Central memory CD8-positive, alpha-beta T cell (primary cell): Measurements from ENCODE around the gene UPB1.

ENCODE experiments used
- ATAC-seq: fragments of 150-1000 bp; cut with Tn5 transposase; replicated peaks from 2 replicates; pipeline ENCODE4 v1.10.0; 2022; ENCODE audit warnings: mild to moderate bottlenecking, moderate FRiP score, moderate number of reproducible peaks; ENCODE audit not compliant: poor library complexity, severe bottlenecking; ENCODE audit errors: extremely low read depth
- DNase-seq, 2 donors: peaks; one replicate each; pipeline ENCODE4 v3.0.0; 2021; ENCODE audit warnings: low spot score in 2 of 2
- H3K27ac Mint-ChIP-seq: one replicate; pipeline ENCODE4 v1.8.0; 2022; ENCODE audit warnings: low read depth, mild to moderate bottlenecking, moderate library complexity, mixed read lengths
- H3K27me3 Mint-ChIP-seq: one replicate; pipeline ENCODE4 v1.8.0; 2022; ENCODE audit warnings: mixed read lengths
- H3K36me3 Mint-ChIP-seq: one replicate; pipeline ENCODE4 v1.8.0; 2022; ENCODE audit warnings: mild to moderate bottlenecking, moderate library complexity, mixed read lengths; ENCODE audit not compliant: insufficient read depth
- H3K4me1 Mint-ChIP-seq: one replicate; pipeline ENCODE4 v1.8.0; 2022; ENCODE audit warnings: mixed read lengths
- H3K4me3 Mint-ChIP-seq: one replicate; pipeline ENCODE4 v1.8.0; 2022; ENCODE audit warnings: mild to moderate bottlenecking, moderate library complexity, mixed read lengths
- H3K9me3 Mint-ChIP-seq: one replicate; pipeline ENCODE4 v1.8.0; 2022; ENCODE audit warnings: mixed read lengths

The UPB1 gene

GRCh38 chr22:24513378-24514240 lies 18.5 kb downstream of the UPB1 start:
- Mint-ChIP-seq H3K36me3 (peaks cover 2% of the 10 kb centered on the region), H3K27ac (no peak overlapping the region), H3K27me3 (no peaks in the 10 kb centered on the region), H3K9me3 (no peaks in the 10 kb centered on the region), H3K4me1 (no peaks in the 10 kb centered on the region), H3K4me3 (no peak overlapping the region)
- no peak for ATAC-seq
- DNase-seq = no peak

DNA sequence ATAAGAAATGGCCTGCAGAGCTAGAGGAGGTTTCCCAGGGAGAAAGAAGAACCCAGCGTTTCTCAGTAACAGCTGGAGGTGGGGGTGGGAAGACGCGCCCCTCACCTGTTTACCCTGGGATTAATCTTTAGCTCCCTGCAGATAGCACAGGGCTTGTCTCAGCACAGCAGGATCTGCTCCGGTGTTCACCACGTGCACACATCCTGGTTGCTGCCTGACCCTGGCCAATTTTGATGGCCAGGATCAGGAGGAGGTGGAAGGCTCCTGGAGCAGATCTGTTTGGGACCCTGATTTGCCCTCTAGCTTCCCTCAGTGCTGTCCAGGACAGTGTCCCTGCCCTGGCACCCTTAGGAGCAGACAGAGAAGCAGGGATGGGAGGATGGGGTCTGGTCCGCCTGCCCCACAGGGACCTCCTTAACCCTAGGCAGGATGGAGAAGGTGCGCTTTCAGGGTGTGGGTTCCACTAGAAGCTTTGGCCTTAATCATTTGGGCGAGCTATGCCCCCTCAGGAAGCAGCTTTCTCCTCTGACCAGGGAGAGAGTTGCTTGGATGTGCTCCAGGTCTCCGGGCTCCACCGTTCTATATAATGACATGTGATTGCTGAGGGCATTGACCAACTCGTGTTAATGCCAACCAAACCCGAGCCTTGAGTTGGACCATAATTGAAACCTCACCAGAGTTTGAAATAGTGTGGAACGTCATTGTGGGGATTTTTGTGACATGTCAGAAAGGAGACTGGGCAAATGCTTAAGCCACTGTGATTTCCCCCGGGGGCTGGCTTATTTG lies 19.3 kb downstream of the UPB1 start:
- ATAC-seq (no peak), DNase-seq (no peak)
- Mint-ChIP-seq H3K27ac (no peak overlapping the region), H3K9me3 (no peaks in the 10 kb centered on the region), H3K4me1 (no peaks in the 10 kb centered on the region), H3K27me3 (no peaks in the 10 kb centered on the region), H3K36me3 (peaks cover 2% of the 10 kb centered on the region), H3K4me3 (no peak overlapping the region)

GRCh38 chr22:24515027-24515338 lies 19.9 kb downstream of the UPB1 start:
- Mint-ChIP-seq H3K9me3 (no peaks in the 10 kb centered on the region), H3K27me3 (no peaks in the 10 kb centered on the region), H3K4me3 (no peak overlapping the region), H3K36me3 (peaks cover 2% of the 10 kb centered on the region), H3K27ac (no peak overlapping the region), H3K4me1 (no peaks in the 10 kb centered on the region)
- no peak for ATAC-seq
- DNase-seq = no peak

GRCh38 chr22:24516301-24516737 lies 21.2 kb downstream of the UPB1 start:
- ATAC-seq = no peak
- H3K36me3 Mint-ChIP-seq = peaks cover 2% of the 10 kb centered on the region
- no peaks in the 10 kb centered on the region for H3K27me3 Mint-ChIP-seq
- no peak overlapping the region for H3K27ac Mint-ChIP-seq
- no peak for DNase-seq
- H3K9me3 Mint-ChIP-seq = no peaks in the 10 kb centered on the region
- no peaks in the 10 kb centered on the region for H3K4me1 Mint-ChIP-seq
- no peak overlapping the region for H3K4me3 Mint-ChIP-seq

- H3K36me3 Mint-ChIP-seq = peaks cover 2% of the 10 kb centered on the region
- ATAC-seq = no peak
- H3K4me1 Mint-ChIP-seq = no peaks in the 10 kb centered on the region
- no peak for DNase-seq
- no peaks in the 10 kb centered on the region for H3K27me3 Mint-ChIP-seq
- no peaks in the 10 kb centered on the region for H3K9me3 Mint-ChIP-seq
- no peak overlapping the region for H3K4me3 Mint-ChIP-seq
- H3K27ac Mint-ChIP-seq = no peak overlapping the region
Measured at GRCh38 chr22:24517446-24517845, 22.3 kb downstream of the UPB1 start.

DNA sequence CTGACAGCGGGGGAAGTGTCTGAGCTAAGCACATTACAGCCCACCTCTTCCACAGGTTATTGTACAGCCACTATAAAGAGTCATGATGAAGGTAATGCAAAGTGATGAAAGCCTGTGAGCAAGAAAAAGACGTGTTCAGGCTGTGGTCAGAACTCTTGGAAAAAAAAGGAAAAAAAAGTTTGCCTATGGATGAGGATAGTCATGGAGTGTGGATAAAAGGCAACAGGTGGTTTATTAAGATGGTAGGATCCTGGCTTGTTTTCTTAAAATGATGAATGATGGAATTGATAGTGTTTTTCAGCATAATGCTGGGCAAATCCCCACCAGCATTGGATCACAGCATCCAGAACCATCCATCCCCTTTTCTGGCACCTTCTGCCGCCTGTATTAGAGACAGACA lies 23.1 kb downstream of the UPB1 start:
- no peak overlapping the region for H3K27ac Mint-ChIP-seq
- no peak for ATAC-seq
- no peaks in the 10 kb centered on the region for H3K9me3 Mint-ChIP-seq
- no peaks in the 10 kb centered on the region for H3K36me3 Mint-ChIP-seq
- no peak for DNase-seq
- H3K4me1 Mint-ChIP-seq = no peaks in the 10 kb centered on the region
- no peak overlapping the region for H3K4me3 Mint-ChIP-seq
- no peaks in the 10 kb centered on the region for H3K27me3 Mint-ChIP-seq

DNA sequence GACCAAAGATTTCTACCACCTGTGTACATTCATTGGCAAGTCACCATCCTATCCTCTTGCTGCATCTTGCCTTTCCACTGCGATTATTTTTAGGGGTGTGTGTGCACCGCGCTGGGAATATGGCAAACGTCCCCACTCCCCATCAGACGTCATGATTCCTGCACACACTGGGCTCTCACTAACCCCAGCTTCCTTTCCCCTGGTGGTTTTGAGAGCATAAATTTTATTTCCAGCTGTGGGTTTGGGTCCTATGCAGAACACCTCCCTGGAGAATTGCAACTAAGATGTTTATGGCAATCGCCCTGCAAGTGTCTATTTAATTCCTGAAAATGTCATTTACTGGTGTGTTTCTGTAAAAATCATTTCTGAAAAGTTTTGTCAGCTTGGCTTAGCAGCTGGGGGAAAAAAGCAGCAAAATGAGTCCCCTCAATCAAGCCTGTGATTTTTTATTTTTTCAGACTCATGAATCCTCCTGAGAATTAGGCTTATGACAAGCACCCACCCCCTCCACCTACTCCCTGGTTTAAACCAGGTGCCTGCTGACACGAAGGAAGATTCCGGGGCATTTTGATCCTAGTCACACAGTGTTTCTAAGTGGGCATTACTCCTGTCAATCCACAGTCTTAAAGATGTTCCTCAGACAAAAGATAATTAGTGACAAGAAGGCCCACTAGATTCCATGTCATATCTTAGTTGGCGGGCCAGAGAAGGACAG lies 23.8 kb downstream of the UPB1 start:
- ATAC-seq = no peak
- no peaks in the 10 kb centered on the region for H3K27me3 Mint-ChIP-seq
- H3K4me3 Mint-ChIP-seq = no peak overlapping the region
- no peaks in the 10 kb centered on the region for H3K4me1 Mint-ChIP-seq
- no peaks in the 10 kb centered on the region for H3K36me3 Mint-ChIP-seq
- no peak overlapping the region for H3K27ac Mint-ChIP-seq
- H3K9me3 Mint-ChIP-seq = no peaks in the 10 kb centered on the region
- DNase-seq = no peak

DNA sequence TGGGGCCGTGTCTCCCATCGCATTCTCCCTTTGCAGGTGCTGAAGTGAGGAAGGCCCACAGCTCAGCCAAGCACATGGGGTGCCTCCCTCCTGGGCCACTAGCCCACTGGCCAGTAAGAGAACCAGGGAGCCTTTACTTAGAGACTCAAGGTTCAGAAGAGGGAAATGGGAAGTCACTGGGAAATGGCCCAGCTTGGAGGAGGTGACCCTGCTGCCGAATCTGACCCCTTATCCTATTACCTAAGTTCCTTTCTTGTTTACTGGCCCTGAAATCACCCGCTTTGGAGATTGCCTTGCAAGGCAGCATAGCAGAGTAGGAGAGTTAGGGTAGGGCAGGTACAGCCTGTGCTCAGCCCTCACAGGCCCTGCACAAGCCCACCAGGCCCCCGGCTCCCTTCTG lies 24.4 kb downstream of the UPB1 start:
- no peaks in the 10 kb centered on the region for H3K9me3 Mint-ChIP-seq
- no peak overlapping the region for H3K27ac Mint-ChIP-seq
- no peaks in the 10 kb centered on the region for H3K4me1 Mint-ChIP-seq
- no peak for ATAC-seq
- no peaks in the 10 kb centered on the region for H3K27me3 Mint-ChIP-seq
- no peaks in the 10 kb centered on the region for H3K36me3 Mint-ChIP-seq
- no peak for DNase-seq
- H3K4me3 Mint-ChIP-seq = no peak overlapping the region

- H3K4me1 Mint-ChIP-seq = peaks cover 6% of the 10 kb centered on the region
- H3K9me3 Mint-ChIP-seq = no peaks in the 10 kb centered on the region
- H3K36me3 Mint-ChIP-seq = no peaks in the 10 kb centered on the region
- no peak overlapping the region for H3K4me3 Mint-ChIP-seq
- H3K27me3 Mint-ChIP-seq = no peaks in the 10 kb centered on the region
- no peak for DNase-seq
- no peak overlapping the region for H3K27ac Mint-ChIP-seq
- no peak for ATAC-seq
Measured at GRCh38 chr22:24521791-24522245, 26.7 kb downstream of the UPB1 start.

DNA sequence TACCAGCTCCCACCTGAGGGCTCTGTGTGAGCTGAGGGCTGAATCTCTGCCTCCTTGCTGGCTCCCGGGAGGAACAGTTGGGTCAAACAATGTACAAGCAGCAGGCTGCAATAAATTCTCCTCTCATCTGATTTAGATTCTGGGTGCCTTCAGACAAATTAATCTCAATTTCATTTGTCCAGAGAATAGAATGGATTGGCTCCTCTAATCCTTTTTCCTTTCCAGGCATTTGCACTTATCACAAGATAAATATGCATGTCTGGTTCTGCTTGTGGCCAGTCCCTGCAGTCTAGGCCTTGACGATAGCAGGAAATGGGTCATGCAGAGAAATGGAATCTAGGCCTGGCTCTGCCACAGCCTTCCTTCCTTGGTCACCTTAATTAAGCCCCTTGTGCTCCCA lies 28.7 kb downstream of the UPB1 start:
- Mint-ChIP-seq H3K4me3 (no peak overlapping the region), H3K4me1 (peaks cover 6% of the 10 kb centered on the region), H3K36me3 (no peaks in the 10 kb centered on the region), H3K27me3 (no peaks in the 10 kb centered on the region), H3K9me3 (no peaks in the 10 kb centered on the region), H3K27ac (no peak overlapping the region)
- no peak for DNase-seq
- no peak for ATAC-seq

DNA sequence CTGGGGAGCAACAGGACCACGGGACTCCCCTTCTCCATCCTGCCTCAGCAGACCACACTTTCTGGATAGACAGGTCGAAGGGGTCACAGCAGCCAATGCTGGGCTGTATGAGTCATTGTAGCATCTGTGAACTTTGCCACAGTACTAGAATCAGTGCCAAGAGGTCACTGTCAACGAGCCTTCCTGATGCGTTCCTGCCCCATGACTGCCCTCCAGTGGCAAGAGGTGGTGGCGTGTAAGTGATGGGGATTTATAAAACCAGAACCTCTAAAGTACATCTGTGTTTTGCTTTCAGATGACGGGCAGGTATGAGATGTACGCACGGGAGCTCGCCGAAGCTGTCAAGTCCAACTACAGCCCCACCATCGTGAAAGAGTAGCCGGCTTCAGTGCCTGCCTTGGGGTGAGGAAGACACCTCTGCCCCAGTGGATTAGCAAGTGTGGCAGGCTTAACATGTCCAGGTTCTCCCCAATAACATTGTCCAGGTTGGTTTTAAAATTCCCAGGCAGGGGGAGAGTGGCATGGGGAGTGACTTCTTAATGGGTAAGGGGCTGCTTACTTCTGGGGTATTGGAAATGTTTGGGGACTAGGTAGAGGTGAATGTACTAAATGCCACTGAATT lies 30.4 kb downstream of the UPB1 start:
- Mint-ChIP-seq H3K27ac (no peak overlapping the region), H3K4me1 (peaks cover 6% of the 10 kb centered on the region), H3K9me3 (no peaks in the 10 kb centered on the region), H3K36me3 (no peaks in the 10 kb centered on the region), H3K4me3 (no peak overlapping the region), H3K27me3 (no peaks in the 10 kb centered on the region)
- ATAC-seq (peak; percentile 94), DNase-seq (peak; percentile 70 to 75)

DNA sequence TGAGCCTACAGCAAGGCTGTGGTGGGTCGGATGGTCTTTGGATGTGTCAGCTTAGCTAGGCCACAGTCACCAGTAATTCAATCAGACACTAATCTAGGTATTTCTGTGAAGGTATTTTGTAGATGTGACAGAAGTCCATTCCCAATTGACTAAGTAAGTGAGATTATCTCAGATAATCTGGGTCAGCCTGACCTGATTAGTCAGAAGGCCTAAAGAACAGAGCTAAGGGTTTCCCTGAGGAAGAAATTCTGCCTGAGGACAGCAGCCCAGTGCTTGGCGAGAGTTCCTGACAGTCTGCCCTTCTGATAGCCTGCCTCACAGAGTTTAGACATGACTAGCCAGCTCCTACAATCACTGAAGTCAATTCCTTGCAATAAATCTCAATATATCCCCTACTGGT lies 31.1 kb downstream of the UPB1 start:
- DNase-seq = no peak
- no peaks in the 10 kb centered on the region for H3K27me3 Mint-ChIP-seq
- H3K27ac Mint-ChIP-seq = no peak overlapping the region
- no peak for ATAC-seq
- H3K4me3 Mint-ChIP-seq = no peak overlapping the region
- peaks cover 6% of the 10 kb centered on the region for H3K4me1 Mint-ChIP-seq
- no peaks in the 10 kb centered on the region for H3K36me3 Mint-ChIP-seq
- no peaks in the 10 kb centered on the region for H3K9me3 Mint-ChIP-seq
